Activated naive CD4-positive, alpha-beta T cell treated with anti-CD3 and anti-CD28 coated beads for 36 hours (primary cell): ENCODE data around the gene UBA3. TPM values are rescaled to one million over a fixed set of nuclear protein-coding genes. Genes with fewer than 3 reads are reported as not detected.

Experiments
- CTCF ChIA-PET: fragments of 350-600 bp; sonication (Branson Sonifier 250); formaldehyde crosslinking; loops from one replicate; lab custom pipeline; 2021; ENCODE audit warnings: antibody characterized with exemption; lab: Charles Lee
- DNase-seq: peaks from one replicate; pipeline ENCODE4 v3.0.0-alpha.2; 2020
- H3K27ac Mint-ChIP-seq: one replicate; pipeline ENCODE4 v1.8.0; 2021; ENCODE audit warnings: mild to moderate bottlenecking, mixed read lengths
- H3K27me3 Mint-ChIP-seq: one replicate; pipeline ENCODE4 v1.8.0; 2021; ENCODE audit warnings: low read depth, mixed read lengths
- H3K36me3 Mint-ChIP-seq: one replicate; pipeline ENCODE4 v1.8.0; 2021; ENCODE audit warnings: low read depth, mixed read lengths
- H3K4me1 Mint-ChIP-seq: one replicate; pipeline ENCODE4 v1.8.0; 2021; ENCODE audit warnings: low read depth, mixed read lengths
- H3K4me3 Mint-ChIP-seq: one replicate; pipeline ENCODE4 v1.8.0; 2021; ENCODE audit warnings: mild to moderate bottlenecking, moderate library complexity, mixed read lengths
- H3K9me3 Mint-ChIP-seq: one replicate; pipeline ENCODE4 v1.8.0; 2021; ENCODE audit warnings: mixed read lengths
- intact Hi-C: fragments of 100-400 bp; cut with micrococcal nuclease; formaldehyde crosslinking; loops from one replicate; pipeline ENCODE4 v1.15.1; 2023
- microRNA-seq: library from miRNA; unstranded; fragments of <30 nt; microRNA quantifications from one replicate; pipeline ENCODE4 v1.2.0, GENCODE V29; 2022; ENCODE audit warnings: borderline microRNAs expressed, borderline replicate concordance
- total RNA-seq, 2 experiments: library from RNA; stranded (reverse); gene quantifications; one replicate each; pipeline ENCODE4 v1.2.3, GENCODE V29; 2021

Gene UBA3
- total RNA-seq, 2 experiments from 2014 or later: 65.7 to 66.0 TPM

- peaks cover 7% of the 10 kb centered on the region for H3K4me1 Mint-ChIP-seq
- H3K9me3 Mint-ChIP-seq: no peaks in the 10 kb centered on the region
- DNase-seq: no peak
- peaks cover 12% of the 10 kb centered on the region for H3K36me3 Mint-ChIP-seq
- H3K27ac Mint-ChIP-seq: no peak overlapping the region
- H3K4me3 Mint-ChIP-seq: no peak overlapping the region
- H3K27me3 Mint-ChIP-seq: no peaks in the 10 kb centered on the region
- intact Hi-C loops: no loop called here
- CTCF ChIA-PET: interaction anchor here (0.6 kb wide), 1 partner anchor 22 kb away, joined by 3 read pairs; no protein-coding TSS in a partner anchor
Measured at GRCh38 chr3:69008980-69009379, 71.2 kb downstream of the UBA3 start.

GRCh38 chr3:69005791-69006482 lies 74.2 kb downstream of the UBA3 start:
- intact Hi-C loops: no loop called here
- Mint-ChIP-seq H3K9me3 (no peaks in the 10 kb centered on the region), H3K27ac (no peak overlapping the region), H3K4me1 (no peaks in the 10 kb centered on the region), H3K27me3 (no peaks in the 10 kb centered on the region), H3K36me3 (peaks cover 16% of the 10 kb centered on the region), H3K4me3 (no peak overlapping the region)
- no peak for DNase-seq
- CTCF ChIA-PET: interaction anchor here (0.6 kb wide), 1 partner anchor 92 kb away, joined by 3 read pairs; no protein-coding TSS in a partner anchor

- CTCF ChIA-PET: no interaction called here
- H3K27me3 Mint-ChIP-seq: no peaks in the 10 kb centered on the region
- no peak overlapping the region for H3K27ac Mint-ChIP-seq
- no peaks in the 10 kb centered on the region for H3K4me1 Mint-ChIP-seq
- DNase-seq: no peak
- peaks cover 16% of the 10 kb centered on the region for H3K36me3 Mint-ChIP-seq
- intact Hi-C loops: no loop called here
- H3K4me3 Mint-ChIP-seq: no peak overlapping the region
- no peaks in the 10 kb centered on the region for H3K9me3 Mint-ChIP-seq
Measured at GRCh38 chr3:69005071-69005790, 74.9 kb downstream of the UBA3 start.

Small RNA genes within 50 kb of the gene (microRNA-seq; reads per million reads assigned to microRNA genes)
- 3.8 reads per million for gene MIR3136

Other genes starting within 250 kb of the UBA3 start
- gene TAFA4, start 147.8 kb downstream of the UBA3 start, total RNA-seq: not detected
- gene EOGT, start 66.7 kb downstream of the UBA3 start, total RNA-seq: 1 to 10 TPM; 4.8 TPM
- 10 to 100 TPM; 23.3 to 25.2 TPM for gene TMF1, start 28.0 kb downstream of the UBA3 start, total RNA-seq
- gene ARL6IP5, start 4.6 kb upstream of the UBA3 start, total RNA-seq: 10 to 100 TPM; 66.4 to 71.5 TPM
- gene LMOD3, start 42.2 kb upstream of the UBA3 start, total RNA-seq: not detected